Renal pelvis (tissue), 4 donors: ENCODE results near the gene TTC39A. TPM values are rescaled to one million over a fixed set of nuclear protein-coding genes. Genes with fewer than 3 reads are reported as not detected.

Experiments used
- DNase-seq: peaks from one replicate; pipeline ENCODE4 v3.0.0-alpha.2; 2013
- polyA plus RNA-seq, 3 donors: library from polyadenylated mRNA; unstranded; fragments of 120-200 nt; gene quantifications; one replicate each; pipeline ENCODE4 v1.2.1, GENCODE V29; 2013; ENCODE audit not compliant: insufficient read length in 3 of 3

The TTC39A gene
- polyA plus RNA-seq, 3 donors, result 9.0 to 12.3 (median 9.6) TPM

DNA sequence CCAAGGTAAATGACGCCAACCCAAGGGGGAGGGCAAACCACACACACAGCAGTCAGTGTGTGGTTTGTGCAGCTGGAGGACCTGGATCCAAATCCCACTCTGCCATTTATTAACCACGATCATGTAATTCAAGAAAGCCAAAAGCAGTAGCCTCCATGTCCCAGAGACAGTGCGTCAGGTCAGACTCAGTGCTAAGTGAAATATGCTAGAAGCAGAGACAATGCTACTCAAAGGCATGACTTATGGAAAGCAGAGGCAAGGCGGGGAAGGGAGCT, 13.6 kb downstream of the TTC39A start:
- no peak for DNase-seq

DNA sequence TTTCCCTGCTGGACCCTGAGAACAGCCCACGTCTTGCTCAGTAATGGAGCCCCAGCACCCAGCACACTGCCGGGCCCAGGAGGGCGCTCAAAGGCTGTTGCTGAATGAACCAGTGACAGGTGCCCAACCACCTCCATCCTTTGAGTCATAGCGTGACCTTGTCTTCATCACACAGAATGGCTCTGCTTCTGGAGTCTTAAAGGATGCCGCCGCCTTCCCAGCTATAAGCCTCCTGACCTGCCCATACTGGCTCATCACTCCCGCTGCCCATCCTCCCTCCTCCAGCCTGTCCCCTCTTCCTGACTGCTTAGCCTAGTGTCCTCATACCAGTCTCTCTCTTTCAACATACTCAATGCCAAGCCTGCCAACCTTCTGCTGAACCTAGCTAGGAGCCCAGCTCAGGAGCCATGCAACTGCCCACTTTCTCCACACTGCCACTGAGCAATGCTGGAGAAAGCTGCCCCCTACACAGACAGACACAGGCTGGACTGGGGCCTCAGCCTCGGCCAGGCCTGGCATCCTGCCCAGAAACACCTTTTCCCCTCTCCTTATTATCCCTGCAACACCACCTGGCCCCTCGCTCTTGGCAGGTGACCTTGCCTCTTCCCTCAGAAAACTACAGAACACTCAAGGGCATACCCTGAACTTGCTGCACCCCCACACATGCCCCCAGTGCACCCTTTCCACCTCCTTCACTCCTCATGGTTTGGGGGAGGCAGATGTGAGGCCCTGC, 14.1 kb downstream of the TTC39A start:
- DNase-seq, result no peak

DNA sequence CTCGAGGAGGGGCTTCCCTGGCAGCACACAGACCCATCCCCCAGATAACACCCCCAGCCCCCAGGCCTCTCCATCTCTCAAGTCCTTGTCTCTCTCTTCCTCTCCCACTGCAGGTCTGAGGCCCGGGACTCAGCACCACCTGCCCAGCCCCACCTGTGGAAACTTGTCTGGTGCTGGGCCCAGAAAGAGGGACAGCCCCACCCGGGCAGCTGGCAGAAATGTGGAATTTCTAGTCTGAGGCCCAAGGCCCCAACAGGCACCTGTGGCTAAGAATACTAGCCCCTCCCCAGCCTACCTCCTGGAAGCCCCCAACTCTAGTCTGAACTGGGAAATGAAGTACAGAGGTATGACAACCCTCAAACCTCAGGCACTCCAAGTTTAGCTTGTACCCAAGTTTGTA, 15.4 kb downstream of the TTC39A start:
- no peak for DNase-seq

DNA sequence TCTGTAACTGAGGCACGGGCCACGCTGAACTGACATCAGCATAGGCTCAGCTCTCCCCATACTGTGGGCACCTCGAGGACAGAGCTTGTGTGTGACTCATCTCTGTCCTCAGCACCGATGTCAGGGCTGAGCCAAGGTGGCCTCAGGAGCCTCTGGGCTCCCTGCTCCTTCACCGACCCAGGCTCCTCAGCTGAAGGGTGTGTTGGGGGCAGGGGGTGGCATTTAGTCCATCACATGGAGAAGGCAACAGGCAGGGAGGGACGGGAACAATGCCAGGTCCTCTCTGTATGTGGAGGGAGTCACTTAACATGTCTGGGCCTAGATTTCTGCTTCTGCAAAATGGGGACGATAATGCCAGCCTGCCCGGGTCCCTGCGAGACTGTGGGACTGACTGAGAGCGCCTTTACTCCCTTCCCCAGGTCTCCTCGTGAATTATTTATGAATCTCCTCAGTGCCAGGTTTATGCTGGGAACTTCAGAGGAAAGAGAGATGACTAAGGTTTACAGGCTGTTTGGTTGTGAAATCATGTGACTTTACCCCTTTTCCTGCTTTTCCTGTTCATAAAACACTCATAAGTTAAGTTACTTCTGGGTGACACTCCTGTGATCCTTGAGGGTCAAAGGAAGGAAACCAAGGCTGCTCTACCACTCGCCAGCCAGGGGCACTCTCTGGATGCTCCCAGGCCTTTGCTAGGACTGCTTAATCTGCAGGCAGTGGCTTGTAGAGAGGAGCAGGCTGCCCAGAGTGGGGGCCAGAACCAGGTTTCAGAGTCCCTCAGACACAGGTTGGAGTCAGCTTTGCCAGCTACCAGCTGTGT, 16.2 kb downstream of the TTC39A start:
- DNase-seq, result no peak

DNA sequence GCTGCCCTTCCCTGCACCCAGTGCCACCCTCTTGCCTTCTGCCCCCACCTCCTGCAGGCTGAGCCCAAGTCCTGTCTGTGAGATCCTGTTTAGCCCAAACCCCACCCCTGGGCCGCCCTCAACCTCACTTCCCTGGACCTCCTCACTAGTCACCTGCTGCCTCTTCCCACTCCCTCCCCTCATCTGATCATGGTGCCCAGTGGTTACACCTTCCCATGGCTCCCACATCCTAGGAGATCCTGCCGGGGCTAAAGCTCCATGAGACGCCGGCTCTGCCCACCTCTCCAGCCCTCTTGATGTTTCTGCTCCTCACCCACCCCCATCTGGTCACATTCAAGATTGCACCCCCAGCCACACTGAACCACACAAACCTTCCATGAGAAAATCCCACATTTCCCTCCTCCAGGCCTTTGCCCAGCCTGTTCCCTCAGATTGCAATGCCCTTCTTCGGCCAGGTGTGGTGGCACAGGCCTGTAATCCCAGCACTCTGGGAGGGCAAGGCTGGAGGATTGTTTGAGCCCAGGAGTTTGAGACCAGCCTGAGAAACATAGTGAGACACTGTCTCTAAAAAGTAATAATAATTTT, 17.0 kb downstream of the TTC39A start:
- DNase-seq, result no peak

DNA sequence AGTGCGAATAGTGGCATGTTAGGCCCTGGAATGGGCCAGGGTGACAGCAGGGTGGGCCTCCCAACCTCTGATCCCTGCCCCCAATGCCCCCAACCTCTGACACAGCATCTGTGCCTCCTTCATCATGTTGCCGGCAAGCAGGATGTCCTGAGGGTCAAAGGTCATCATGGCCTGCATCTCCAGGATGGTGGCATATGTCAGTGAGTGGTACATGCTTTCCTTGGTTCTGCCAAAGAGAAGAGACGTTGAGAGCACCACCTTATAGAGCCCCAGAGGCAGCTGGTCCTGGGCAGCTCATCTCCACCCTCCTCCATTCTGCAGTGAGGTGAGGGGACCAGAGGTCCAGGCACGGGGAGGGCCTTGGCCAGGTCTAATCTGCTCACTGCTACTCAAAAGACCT, 17.6 kb downstream of the TTC39A start:
- DNase-seq, result no peak

DNA sequence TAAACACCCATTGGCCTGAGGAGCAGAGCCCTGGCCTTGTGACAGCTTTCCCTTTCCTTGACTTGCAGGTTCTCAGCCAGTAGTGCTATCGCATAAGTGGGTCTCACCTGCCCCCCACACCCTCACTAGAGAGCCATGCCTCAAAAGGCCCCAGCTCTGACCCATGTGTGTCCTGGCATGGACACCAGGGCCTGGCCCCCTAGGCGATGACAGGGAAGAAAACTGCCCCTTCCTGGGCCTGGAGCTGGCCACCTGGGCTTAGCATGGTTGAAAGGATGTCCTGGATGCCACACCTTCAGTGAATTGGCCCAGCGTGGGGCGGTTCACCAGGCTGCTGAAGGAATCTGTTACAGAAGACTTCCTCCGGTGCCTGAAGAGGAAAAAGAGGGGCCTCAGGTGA, 18.5 kb downstream of the TTC39A start:
- no peak for DNase-seq

DNA sequence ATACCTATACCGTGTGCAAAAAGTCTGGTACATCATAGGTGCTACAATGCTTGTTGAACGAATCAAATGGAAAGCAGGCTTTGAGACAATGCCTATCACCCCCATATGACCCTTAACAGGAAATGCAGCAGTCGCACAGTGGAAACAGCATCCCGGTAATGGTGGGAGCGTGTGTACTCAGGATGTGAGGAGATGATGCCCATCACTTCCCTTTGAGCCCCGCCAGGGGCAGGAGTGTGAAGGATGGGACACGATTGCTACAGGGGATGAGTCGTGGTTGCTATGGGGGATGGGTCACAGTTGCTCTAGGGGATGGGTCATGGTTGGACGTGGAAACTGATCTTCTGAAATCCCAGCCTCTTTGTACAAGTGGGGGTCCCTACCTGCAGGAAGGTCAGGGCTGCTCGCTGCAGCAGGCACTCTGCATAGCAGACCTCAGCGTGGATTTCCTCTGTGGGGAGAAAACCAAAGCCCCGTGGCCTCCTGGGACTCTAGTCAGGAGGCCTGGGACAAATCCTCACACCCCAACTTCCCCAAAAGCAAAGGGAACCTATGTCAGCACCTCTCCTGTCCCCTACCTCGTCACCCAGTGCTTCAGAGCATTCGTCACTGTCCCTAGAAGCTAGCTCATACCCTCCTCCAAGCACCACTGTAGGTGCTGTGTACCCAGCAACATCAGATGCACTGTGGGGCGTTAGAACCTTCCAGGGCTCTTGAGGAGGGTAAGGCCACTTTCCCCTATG, 19.3 kb downstream of the TTC39A start:
- no peak for DNase-seq

DNA sequence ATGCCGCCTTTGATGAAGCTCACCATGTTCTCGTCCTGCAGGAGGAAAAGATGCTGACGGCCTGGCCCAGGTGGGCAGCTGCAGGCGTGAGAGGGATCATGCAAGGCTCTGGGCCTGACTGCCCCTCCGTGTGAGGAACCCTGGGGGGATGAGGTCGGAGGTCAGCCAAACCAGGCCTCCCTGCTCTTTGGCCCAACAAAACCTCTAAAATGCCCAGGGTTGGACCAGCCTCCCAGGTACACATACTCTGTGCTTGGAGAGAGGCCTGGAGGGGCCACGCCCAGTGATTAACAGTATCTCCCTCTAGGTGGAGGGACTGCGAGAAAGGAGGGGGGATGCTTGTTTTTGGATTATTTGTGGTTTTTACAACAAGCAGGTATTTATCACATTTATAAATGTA, 21.1 kb downstream of the TTC39A start:
- no peak for DNase-seq

DNA sequence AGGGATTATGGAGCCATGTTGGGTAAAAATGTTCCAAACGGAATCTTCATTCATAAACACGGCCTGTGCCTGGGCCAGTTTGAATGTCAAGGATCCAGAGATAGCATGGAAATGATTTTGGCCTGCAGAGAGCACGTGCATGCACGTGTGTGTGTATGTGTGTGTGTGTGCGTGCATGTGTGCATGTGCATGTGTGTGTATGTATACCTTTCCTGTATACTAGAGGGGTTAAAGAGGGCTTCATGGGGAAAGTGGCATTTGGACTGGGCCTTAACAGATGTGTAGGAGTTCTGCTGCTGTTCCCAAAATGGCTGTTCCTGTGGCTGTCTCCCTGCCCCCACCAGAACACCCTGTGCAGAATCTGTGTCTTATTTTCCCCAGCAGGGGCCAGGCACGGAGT, 21.7 kb downstream of the TTC39A start:
- no peak for DNase-seq

DNA sequence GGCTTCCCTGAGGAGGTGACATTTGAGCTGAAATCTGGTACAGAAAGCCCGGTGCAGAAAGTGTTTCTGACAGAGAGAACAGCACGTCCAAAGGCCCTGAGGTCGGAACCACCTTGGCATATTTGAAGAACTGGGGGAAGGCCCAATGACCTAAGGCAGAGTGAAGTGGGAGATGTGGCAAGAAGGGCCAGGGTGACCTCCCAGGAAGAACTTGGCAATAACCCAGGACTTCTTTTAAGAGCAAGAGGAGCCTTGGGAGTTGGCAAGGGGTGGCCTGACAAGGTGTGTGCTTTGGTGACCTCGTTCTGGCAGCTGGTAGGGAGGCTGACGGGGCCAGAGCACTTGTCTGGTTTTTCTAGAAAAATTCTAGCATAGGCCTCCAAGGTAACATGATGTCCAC, 23.4 kb downstream of the TTC39A start:
- no peak for DNase-seq

DNA sequence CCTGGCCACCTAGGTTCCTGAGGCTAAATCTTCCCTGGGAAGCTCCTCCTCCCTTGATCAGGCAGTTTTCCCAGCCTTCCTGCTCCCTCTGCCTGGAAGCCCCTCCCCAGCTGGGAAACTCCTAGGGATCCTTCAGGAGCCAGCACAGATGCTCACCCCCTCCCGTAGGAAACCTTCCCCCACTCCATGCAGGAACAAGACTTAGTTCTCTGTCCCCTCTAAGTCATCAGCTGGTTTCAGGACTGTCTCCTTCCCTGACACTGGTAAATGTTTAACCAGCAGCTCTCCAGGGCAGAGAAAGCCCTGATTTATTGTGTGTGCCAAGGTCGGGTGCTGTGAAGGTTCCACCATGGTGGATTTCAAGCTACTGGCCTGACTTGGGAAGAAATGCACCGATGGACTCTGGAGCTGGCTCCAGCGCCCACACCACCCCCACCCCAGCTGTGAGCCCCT, 25.0 kb downstream of the TTC39A start:
- no peak for DNase-seq

DNA sequence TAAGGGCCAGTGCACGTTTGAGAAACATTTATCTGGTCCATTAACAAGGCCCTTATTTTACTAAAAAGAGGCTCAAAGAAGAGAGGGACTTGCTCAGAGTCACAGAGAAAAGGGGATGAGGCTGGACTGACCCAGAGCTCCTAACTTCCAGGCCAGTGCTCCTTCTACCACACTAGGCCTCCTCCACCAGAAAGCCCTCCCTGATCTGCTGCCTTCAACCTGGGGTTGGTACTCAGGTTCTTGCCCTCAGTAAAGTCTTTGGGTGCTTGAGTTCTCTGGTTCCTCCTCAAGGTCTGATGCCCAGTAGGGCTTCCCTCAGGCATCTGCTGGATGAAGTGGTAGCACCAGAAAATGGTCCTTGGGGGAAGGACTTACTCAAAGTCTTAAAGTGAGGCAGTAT, 26.0 kb downstream of the TTC39A start:
- no peak for DNase-seq

DNA sequence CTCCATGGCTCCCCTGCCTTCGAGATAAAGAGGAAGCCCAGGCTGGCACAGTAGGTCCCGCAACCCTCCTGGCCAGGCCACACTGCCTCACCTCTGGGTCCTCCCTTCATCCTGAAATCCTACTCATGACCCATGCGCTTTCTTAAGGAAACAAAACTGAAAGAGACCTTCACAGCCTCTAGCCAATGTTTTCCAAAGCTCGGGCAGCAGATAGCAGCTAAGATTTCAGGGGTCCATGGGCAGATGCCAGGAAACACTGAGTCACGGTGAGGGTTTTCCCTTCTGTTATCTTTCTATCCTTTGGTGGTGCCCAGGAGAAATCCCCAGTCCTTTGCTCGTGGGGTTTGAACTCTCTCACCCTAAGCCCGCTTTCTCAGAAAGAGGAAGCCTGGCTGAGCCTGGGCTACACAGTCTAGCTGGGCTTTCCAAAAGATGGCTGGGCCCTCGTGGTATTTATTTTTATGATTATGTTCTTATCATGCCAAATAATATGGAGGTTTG, 26.6 kb downstream of the TTC39A start:
- DNase-seq, result no peak

DNA sequence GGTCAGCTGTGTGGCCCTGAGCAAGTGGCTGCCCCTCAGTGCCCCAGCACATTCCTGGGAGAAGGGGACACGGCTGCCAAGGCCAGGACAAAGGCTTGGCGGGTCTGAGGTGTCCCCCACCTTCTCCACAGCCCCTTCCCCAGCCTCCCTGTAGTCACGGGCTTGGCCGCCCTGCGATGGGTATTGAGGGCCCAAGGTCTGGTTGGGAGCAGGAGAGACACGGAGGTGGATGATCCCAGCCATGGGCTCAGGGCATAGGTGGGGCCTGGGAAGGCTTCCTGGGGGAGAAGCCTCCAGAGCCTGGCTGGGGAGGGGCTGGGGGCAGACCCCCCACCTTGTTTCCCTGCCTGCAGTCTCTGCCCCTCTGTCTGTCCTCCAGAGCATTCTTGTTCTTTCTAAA, 27.0 kb downstream of the TTC39A start:
- DNase-seq, result no peak

DNA sequence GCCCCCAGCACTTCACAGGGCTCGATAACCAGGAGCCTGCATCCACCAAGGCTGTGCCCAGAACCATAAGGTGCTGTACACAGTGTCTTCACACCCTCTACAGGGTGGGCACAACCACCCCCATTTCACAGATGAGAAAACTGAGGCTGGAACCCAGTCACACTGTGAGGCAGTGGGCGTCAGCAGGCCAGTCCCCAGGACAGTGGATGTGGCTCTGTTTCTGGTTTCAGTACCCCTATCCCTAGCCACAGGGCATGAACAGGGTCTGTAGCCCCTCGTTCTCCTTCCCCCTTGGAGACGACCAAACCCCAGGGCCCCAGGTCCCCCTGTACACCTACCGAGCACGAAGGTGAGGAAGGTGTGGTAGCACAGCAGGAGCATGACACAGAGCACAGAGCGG, 27.6 kb downstream of the TTC39A start:
- DNase-seq, result no peak

DNA sequence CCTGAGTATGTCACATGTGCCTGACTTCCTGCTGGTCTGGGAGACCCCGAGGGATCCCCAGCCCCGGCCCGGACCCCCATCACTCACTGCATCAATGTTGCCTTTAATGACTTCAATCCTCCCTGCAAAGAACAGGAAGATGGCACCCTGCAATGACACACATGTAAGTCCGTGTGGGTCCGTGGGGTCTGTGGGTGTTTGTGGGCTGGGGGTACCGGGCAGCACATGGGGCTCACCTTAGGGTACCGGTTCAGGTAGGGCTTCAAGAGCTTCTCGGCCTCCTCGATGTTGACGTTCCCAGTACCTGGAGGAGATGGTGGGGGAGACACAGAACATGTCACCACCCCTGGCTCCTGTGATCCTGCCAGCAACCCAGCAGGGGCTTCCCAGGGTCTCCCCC, 28.1 kb downstream of the TTC39A start:
- no peak for DNase-seq

DNA sequence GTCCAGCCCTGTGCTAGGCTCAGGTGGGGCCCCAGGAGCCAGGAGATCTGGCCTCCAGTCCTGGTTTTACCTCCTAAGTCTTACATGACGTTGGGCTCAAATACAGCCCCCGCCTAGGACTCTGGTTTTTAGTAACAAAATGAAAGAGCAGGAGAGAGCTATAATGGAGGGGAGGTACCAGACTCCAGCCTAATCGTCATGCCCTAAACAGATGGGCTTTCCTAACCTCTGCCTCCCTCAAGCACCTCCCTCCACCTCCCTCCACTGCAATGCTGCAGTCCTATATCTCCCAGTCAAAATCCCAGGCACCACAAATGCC, 28.6 kb downstream of the TTC39A start:
- DNase-seq, result no peak

DNA sequence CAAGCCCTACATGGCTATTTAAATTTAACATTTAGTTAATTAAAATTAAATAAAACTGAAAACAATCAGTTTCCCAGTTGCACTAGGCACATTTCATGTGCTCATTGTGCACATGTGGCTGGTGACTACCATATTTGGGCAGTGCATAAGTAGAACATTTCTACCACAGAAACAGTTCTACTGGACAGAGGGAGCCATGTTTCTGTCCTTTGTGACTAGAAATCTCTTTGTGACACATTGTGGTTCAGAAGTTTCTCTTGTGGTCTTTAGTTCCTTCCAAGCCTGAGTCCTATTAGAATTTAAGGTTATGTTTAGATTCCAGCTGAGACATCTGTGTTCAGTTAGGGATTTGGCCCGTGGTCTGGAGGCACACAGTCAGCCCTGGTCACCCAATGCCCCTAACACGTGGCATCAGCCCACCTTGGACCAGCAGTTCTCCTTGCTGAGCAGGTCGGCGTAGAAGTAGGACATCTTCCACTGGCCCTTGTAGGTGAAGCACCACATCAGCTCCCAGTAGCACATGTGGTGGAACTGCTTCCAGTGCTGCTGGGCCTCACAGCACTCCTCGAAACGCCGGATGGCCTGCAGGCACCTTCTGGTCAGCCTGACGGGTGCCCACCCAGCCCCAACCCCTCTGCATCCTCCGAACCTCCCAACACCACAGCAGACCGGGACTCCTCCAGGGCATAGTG, 29.1 kb downstream of the TTC39A start:
- DNase-seq, result no peak

DNA sequence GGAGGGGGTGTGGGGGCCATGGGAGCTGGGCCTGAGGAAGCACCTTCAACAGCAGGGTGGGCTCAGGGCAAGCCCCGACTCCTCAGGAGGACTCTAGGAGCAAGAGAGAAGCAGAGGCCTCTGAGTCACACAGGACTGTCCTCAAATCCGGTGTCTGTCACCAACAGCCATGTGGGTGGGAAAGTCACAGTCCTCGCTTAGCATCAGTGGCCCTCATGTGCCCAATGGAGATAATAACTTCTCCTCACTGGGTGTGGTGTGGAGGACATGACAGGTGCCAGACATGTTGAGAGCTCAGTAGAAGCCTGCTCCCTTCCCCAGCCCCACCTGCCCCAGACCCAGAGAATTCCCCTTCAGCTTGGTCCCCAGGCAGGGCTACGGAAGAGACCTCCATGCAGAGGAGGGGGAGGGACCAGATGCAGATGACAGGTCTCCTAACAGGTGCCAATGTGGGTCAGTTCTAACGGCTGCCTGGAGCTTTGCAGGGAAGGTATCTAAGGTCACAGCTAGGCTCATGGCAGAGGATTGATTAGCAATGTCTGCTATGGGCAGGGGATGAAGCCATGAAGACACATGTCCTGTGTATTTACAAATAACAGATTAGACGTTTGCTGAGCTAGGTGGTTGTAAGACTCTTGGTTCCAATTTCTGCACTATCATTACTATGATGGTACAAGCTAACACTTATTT, 30.2 kb downstream of the TTC39A start:
- no peak for DNase-seq

DNA sequence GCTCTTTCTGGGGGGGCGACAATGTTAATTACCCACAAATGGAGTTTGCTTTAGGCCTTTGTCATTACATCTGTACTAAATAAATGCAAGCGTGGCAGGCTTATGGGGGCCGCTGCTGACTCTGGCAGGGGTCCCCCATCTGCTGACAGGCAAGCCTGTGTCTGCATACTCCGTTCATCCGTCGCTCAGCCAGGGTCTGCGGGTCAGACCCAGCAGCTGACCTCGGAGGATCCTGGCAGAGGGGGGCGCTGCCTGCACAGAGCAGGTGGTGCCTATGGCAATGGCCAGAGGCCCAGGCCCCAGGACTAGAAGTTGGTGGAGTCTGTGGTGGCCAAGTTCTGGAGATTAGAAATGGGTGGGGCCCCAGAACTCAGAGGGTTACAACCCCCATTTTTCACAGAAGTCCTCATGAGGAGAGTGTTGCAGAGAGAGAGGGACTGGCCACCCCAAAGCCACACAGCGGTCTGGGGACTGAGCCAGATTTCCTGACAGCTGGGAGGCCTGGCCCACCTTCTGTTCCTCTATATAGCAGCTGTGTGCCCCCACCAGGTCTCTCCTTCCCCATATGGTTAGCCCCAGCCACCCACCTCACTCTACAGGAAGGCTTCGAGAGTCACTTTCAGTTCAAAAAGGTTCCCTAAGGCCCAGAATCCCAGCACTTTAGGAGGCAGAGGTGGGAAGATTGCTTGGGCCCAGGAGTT, 31.0 kb downstream of the TTC39A start:
- no peak for DNase-seq
